Left lung (tissue), 10 donors: Measurements from ENCODE around the gene INPP1. TPM values are rescaled to one million over a fixed set of nuclear protein-coding genes. Genes with fewer than 3 reads are reported as not detected.

Experiments
- ATAC-seq: fragments of 200-7000 bp; cut with Tn5 transposase; one replicate; pipeline ENCODE4 v1.9.1; 2020; ENCODE audit warnings: moderate library complexity
- DNase-seq, 4 donors: peaks; one replicate each; pipeline ENCODE4 v3.0.0-alpha.2; 2013 to 2020
- H3K27ac ChIP-seq, 2 donors: fragments of 200-600 bp; sonication (generic) in 1 of 2; one replicate each; pipeline versions ENCODE4 v1.5.0 to v1.8.0; 2020 to 2021
- H3K27me3 ChIP-seq, 2 donors: fragments of 200-600 bp; sonication (generic) in 1 of 2; one replicate each; pipeline versions ENCODE4 v1.5.0 to v1.8.0; 2020 to 2021
- H3K36me3 ChIP-seq, 2 donors: fragments of 200-600 bp; sonication (generic) in 1 of 2; one replicate each; pipeline versions ENCODE4 v1.5.0 to v1.8.0; 2020 to 2021
- H3K4me1 ChIP-seq, 2 donors: fragments of 200-600 bp; one replicate each; pipeline ENCODE4 v1.8.0; 2021
- H3K4me3 ChIP-seq, 2 donors: fragments of 200-600 bp; sonication (generic) in 1 of 2; one replicate each; pipeline versions ENCODE4 v1.5.0 to v1.8.0; 2020 to 2021; ENCODE audit warnings: mild to moderate bottlenecking in 1 of 2
- H3K9me3 ChIP-seq, 2 donors: fragments of 200-600 bp; sonication (generic) in 1 of 2; one replicate each; pipeline versions ENCODE4 v1.5.0 to v1.8.0; 2020 to 2021
- CTCF ChIP-seq, 2 donors: fragments of 200-600 bp; sonication (generic) in 1 of 2; IDR thresholded peaks; one replicate each; pipeline versions ENCODE4 v1.5.0 to v1.8.0; 2021; ENCODE audit warnings: antibody characterized with exemption in 2 of 2
- intact Hi-C, 2 donors: fragments of 100-400 bp; cut with DNase I; formaldehyde crosslinking; loops; one replicate each; pipeline versions ENCODE4 v1.11.2 to v1.14.2; 2022
- polyA plus RNA-seq, 6 donors: library from polyadenylated mRNA; unstranded; fragments of 120-200 nt; gene quantifications; one replicate each; pipeline ENCODE4 v1.2.1, GENCODE V29; 2013; ENCODE audit not compliant: insufficient read length in 6 of 6
- total RNA-seq, 2 donors: library from RNA; stranded (reverse); fragmentation: NEBNext Ultra II Directional; extraction: Animal tissue kit (Norgen Biotek cat#: 25700); gene quantifications; one replicate each; pipeline ENCODE4 v1.2.1, GENCODE V29; 2021
- donor health status: DM: no; HTN: yes; CAD: no.
- donor health status: DM: no; HTN: no; CAD: no.

Gene INPP1
- total and polyA plus RNA-seq, 8 donors: 21.0 to 35.2 (median 26.7) TPM

GRCh38 chr2:190367091-190367490 lies 23.7 kb downstream of the INPP1 start:
- H3K4me1 ChIP-seq: no peaks in the 10 kb centered on the region
- no peaks in the 10 kb centered on the region for H3K27me3 ChIP-seq
- no peaks in the 10 kb centered on the region for H3K9me3 ChIP-seq
- DNase-seq (no peak), ATAC-seq (no peak)
- no peak for TF ChIP-seq CTCF (IDR thresholded peaks at IDR 0.05)
- intact Hi-C loops: no loop called here
- H3K27ac ChIP-seq: no peak overlapping the region
- no peak overlapping the region for H3K4me3 ChIP-seq
- H3K36me3 ChIP-seq: peaks cover 0 to 68% of the 10 kb centered on the region in 2 donors

GRCh38 chr2:190369635-190370034 lies 26.2 kb downstream of the INPP1 start:
- Histone ChIP-seq H3K9me3 (no peaks in the 10 kb centered on the region), H3K4me3 (no peak overlapping the region), H3K27ac (no peak overlapping the region), H3K36me3 (peaks cover 0 to 58% of the 10 kb centered on the region in 2 donors), H3K27me3 (no peaks in the 10 kb centered on the region), H3K4me1 (no peaks in the 10 kb centered on the region)
- TF ChIP-seq CTCF (IDR thresholded peaks at IDR 0.05): no peak
- intact Hi-C loops: no loop called here
- DNase-seq: no peak
- ATAC-seq: no peak

GRCh38 chr2:190376083-190376482 lies 32.7 kb downstream of the INPP1 start:
- no peak overlapping the region for H3K27ac ChIP-seq
- intact Hi-C loops: no loop called here
- H3K9me3 ChIP-seq: no peaks in the 10 kb centered on the region
- DNase-seq: no peak
- peaks cover 0 to 6% of the 10 kb centered on the region in 2 donors for H3K36me3 ChIP-seq
- no peak for ATAC-seq
- H3K4me1 ChIP-seq: no peaks in the 10 kb centered on the region
- H3K4me3 ChIP-seq: no peak overlapping the region
- no peak for TF ChIP-seq CTCF (IDR thresholded peaks at IDR 0.05)
- H3K27me3 ChIP-seq: no peaks in the 10 kb centered on the region

- Histone ChIP-seq H3K27me3 (no peaks in the 10 kb centered on the region), H3K9me3 (no peaks in the 10 kb centered on the region), H3K4me3 (no peak overlapping the region), H3K36me3 (no peaks in the 10 kb centered on the region), H3K27ac (no peak overlapping the region), H3K4me1 (no peaks in the 10 kb centered on the region)
- ATAC-seq (peak; percentile 9), DNase-seq (no peak)
- TF ChIP-seq CTCF (IDR thresholded peaks at IDR 0.05): no peak
- intact Hi-C loops: no loop called here
Observed at GRCh38 chr2:190376591-190377245, 33.3 kb downstream of the INPP1 start.

- intact Hi-C loops: no loop called here
- no peak for DNase-seq
- no peak overlapping the region for H3K4me3 ChIP-seq
- no peak for TF ChIP-seq CTCF (IDR thresholded peaks at IDR 0.05)
- no peaks in the 10 kb centered on the region for H3K36me3 ChIP-seq
- no peaks in the 10 kb centered on the region for H3K4me1 ChIP-seq
- H3K27ac ChIP-seq: peak overlapping the region in 1 of 2 donors; percentile 23
- ATAC-seq: no peak
- no peaks in the 10 kb centered on the region for H3K27me3 ChIP-seq
- H3K9me3 ChIP-seq: no peaks in the 10 kb centered on the region
Observed at GRCh38 chr2:190378880-190379237, 35.5 kb downstream of the INPP1 start.
